Spleen (tissue), 7 donors: ENCODE measurements around the gene ICOSLG.
"Not testable (repeated sequence)": the region's sequence is repeated elsewhere in the genome, so short reads cannot be mapped to it uniquely, and the experiment has no call there.

Experiments
- CTCF ChIP-seq, 11 experiments: fragments of 200-600 bp in 7 of 11; fragments of 450-650 bp in 4 of 11; sonication (generic) in 4 of 11; IDR thresholded peaks in 8 of 11; conservative IDR thresholded peaks in 3 of 11; 1 replicate in 7 of 11; 2 replicates in 4 of 11; pipeline versions ENCODE4 v1.4.0 to v1.8.0; 2016 to 2021; ENCODE audit warnings: antibody characterized with exemption in 11 of 11, inconsistent platforms in 4 of 11, mild to moderate bottlenecking in 1 of 11
- POLR2A ChIP-seq, 3 donors: fragments of 450-650 bp; IDR thresholded peaks; one replicate each; pipeline ENCODE4 v1.5.1; 2017; ENCODE audit warnings: antibody characterized with exemption in 3 of 3, mild to moderate bottlenecking in 1 of 3
- POLR2AphosphoS5 ChIP-seq, 3 donors: sonication (generic); formaldehyde crosslinking; IDR thresholded peaks; one replicate each; pipeline ENCODE4 v1.5.1; 2017; ENCODE audit warnings: antibody characterized with exemption in 3 of 3
- donor health status: DM: no; HTN: no; CAD: no; lungs with moderate emphysema.
- donor health status: DM: no; HTN: no; CAD: no.
- donor health status: DM: no; HTN: no; CAD: no.

GRCh38 chr21:44218461-44218860 is 22.3 kb downstream of the ICOSLG start:
- TF ChIP-seq POLR2A (IDR thresholded peaks at IDR 0.05); CTCF (IDR thresholded peaks at IDR 0.05 in 8 of 11, conservative IDR thresholded peaks at IDR 0.05 in 3 of 11); POLR2AphosphoS5 (IDR thresholded peaks at IDR 0.05): not testable (repeated sequence)
